OCI-LY7 (cell line): ENCODE results near the gene PHACTR1.

Source experiments
- EZH2phosphoT487 ChIP-seq: fragments of 200-600 bp; sonication (generic); IDR thresholded peaks from 2 replicates; pipeline ENCODE4 v1.6.1; 2018; ENCODE audit warnings: low read depth, borderline replicate concordance, mild to moderate bottlenecking, mixed run types, antibody characterized with exemption, low read length, moderate library complexity, mixed read lengths
- TF ChIP-seq, protein P1 (sequence below): fragments of 200-600 bp; sonication (generic); conservative IDR thresholded peaks from 2 replicates; pipeline ENCODE4 v1.5.1; 2014; ENCODE audit warnings: mild to moderate bottlenecking, antibody characterized with exemption, low read length, moderate library complexity, mixed read lengths

DNA sequence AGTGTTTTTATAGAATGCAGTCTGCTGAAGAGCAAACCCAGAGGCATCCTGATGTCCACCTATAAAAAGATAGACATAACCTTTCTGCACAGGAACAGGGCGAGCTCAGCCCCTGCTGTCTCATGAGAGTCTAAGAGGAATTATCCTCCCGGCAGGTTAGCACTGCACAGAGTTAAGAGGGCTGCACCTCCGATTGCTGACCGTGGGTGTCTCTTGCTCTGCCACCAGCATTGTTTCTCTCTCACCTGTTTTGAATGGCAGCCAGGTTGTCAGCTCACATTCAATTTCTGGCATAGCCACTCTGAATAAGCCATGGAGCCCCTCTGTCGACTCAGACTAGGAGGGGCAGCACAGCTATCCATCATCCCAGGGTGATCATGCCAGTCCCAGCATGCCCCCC, 211.2 kb downstream of the PHACTR1 start:
- TF ChIP-seq, protein P1, sequence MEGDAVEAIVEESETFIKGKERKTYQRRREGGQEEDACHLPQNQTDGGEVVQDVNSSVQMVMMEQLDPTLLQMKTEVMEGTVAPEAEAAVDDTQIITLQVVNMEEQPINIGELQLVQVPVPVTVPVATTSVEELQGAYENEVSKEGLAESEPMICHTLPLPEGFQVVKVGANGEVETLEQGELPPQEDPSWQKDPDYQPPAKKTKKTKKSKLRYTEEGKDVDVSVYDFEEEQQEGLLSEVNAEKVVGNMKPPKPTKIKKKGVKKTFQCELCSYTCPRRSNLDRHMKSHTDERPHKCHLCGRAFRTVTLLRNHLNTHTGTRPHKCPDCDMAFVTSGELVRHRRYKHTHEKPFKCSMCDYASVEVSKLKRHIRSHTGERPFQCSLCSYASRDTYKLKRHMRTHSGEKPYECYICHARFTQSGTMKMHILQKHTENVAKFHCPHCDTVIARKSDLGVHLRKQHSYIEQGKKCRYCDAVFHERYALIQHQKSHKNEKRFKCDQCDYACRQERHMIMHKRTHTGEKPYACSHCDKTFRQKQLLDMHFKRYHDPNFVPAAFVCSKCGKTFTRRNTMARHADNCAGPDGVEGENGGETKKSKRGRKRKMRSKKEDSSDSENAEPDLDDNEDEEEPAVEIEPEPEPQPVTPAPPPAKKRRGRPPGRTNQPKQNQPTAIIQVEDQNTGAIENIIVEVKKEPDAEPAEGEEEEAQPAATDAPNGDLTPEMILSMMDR: no peak
- TF ChIP-seq EZH2phosphoT487: no peak
